IPS-18a (cell line): ENCODE results near the gene GCM1.

Experiments used
- H3K27ac ChIP-seq: one replicate; pipeline ENCODE4 v1.5.1; 2013; ENCODE audit warnings: low read length
- H3K27me3 ChIP-seq: one replicate; pipeline ENCODE4 v1.6.1; 2013; ENCODE audit warnings: mild to moderate bottlenecking, low read length; ENCODE audit not compliant: control insufficient read depth, insufficient read depth
- H3K36me3 ChIP-seq: one replicate; pipeline ENCODE4 v1.6.1; 2013; ENCODE audit warnings: low read depth, low read length; ENCODE audit not compliant: control insufficient read depth
- H3K4me1 ChIP-seq: one replicate; pipeline ENCODE4 v1.6.1; 2013; ENCODE audit warnings: low read depth, low read length; ENCODE audit not compliant: control insufficient read depth
- H3K4me3 ChIP-seq: one replicate; pipeline ENCODE4 v1.5.1; 2013; ENCODE audit warnings: low read length
- H3K9ac ChIP-seq: one replicate; pipeline ENCODE4 v1.6.1; 2013; ENCODE audit warnings: mild to moderate bottlenecking, low read length, moderate library complexity
- H3K9me3 ChIP-seq: one replicate; pipeline ENCODE4 v1.6.1; 2013; ENCODE audit warnings: low read depth, low read length; ENCODE audit not compliant: control insufficient read depth

GCM1 gene

DNA sequence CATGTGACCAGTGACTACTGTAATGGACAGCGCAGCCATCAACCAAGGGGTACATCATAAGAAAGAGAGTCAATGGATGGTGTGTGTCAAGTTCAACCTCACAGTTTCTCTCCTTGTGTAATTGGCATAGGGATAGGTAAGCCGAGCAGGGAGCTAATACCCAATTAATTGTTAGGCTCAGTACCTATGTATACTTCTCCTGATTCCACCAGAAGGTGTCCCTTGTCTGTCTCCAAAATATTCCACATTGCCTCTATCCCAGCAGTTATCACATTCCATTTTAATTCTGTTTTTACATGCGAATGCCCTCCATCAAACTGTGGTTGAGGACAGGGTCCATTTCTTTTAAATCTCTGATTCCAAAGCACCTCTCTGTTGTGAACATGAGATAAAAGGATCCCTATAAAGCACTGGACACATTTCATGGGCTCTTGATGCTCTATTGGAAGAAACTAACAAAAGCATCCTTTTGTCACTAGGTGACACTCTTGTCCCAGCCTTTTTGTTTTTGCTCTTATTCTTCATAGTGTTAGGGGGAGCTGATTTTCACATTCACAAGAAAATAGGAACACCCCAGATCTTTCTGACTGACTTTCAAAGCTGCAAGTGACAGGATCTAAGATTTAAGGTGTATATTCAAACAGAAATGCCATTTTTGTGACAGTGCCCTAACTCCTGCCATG, 44.5 kb downstream of the GCM1 start:
- no peaks in the 10 kb centered on the region for H3K27me3 ChIP-seq
- H3K4me3 ChIP-seq: no peak overlapping the region
- no peaks in the 10 kb centered on the region for H3K9me3 ChIP-seq
- no peak overlapping the region for H3K9ac ChIP-seq
- no peak overlapping the region for H3K27ac ChIP-seq
- no peaks in the 10 kb centered on the region for H3K4me1 ChIP-seq
- H3K36me3 ChIP-seq: peaks cover 6% of the 10 kb centered on the region

DNA sequence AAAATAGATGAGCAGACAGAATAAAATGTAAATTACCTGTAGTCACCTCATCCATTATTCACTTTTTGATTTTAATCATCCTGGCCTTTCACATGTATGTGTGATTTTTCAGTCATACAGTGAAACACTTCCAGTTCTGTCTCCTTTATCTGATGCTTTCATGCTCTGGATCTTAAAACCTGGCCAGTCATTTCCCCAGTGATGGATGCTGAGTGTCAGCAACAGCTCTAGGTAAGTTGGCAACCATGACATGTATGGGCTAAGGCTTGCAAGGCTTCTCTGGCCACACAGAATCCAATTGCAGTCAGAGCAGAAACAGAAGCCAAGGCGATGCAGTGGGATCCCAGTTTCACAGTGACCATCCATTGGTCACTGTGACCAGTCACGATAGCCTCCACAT, 47.6 kb downstream of the GCM1 start:
- no peak overlapping the region for H3K4me3 ChIP-seq
- H3K9me3 ChIP-seq: no peaks in the 10 kb centered on the region

DNA sequence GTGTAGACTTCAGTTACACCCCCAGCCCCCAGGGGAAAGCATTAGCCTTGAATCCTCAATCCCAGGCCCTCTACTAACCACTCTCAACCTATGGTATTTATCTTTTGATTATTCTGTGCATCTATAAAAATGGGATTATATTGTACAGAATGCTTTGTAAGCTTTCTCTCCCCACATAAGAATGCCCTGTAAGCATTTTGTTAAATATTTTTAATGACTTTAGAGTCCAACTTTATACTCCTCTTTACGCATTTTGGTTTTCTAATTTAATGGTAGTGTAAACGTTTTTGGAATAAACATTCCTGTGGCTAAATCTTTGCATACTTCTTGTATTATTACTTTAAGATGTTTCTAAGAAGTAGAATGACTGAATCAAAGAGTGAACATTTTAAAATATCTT, 48.1 kb downstream of the GCM1 start:
- Histone ChIP-seq H3K27ac (no peak overlapping the region), H3K9ac (no peak overlapping the region), H3K27me3 (no peaks in the 10 kb centered on the region), H3K4me3 (no peak overlapping the region), H3K4me1 (no peaks in the 10 kb centered on the region), H3K36me3 (peaks cover 38% of the 10 kb centered on the region), H3K9me3 (no peaks in the 10 kb centered on the region)

More for the DNA sequence above, 47.6 kb downstream of the GCM1 start:
- Histone ChIP-seq H3K27ac (no peak overlapping the region), H3K4me1 (no peaks in the 10 kb centered on the region), H3K27me3 (no peaks in the 10 kb centered on the region), H3K9ac (no peak overlapping the region), H3K36me3 (peaks cover 33% of the 10 kb centered on the region)

DNA sequence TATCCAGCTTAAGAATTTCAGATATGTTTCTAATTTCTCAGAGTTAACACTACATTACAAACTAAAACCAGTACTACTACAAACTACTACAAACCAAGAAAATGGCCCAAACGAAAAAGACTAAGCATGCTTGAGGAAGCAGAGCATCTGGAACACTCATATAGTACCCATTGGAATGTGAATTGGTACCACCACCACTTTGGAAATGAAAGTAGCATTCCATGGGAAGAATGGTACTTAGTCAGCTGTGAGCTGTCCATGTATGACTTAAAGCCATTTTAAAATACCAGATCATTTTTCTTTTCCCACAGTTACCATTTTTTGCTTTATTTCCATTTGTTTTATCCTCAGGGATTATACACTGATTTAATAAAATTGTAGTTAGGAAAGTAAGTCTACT, 52.9 kb downstream of the GCM1 start:
- no peaks in the 10 kb centered on the region for H3K9me3 ChIP-seq
- no peaks in the 10 kb centered on the region for H3K4me1 ChIP-seq
- no peak overlapping the region for H3K9ac ChIP-seq
- no peaks in the 10 kb centered on the region for H3K27me3 ChIP-seq
- H3K4me3 ChIP-seq: no peak overlapping the region
- H3K36me3 ChIP-seq: peaks cover 67% of the 10 kb centered on the region
- H3K27ac ChIP-seq: no peak overlapping the region

DNA sequence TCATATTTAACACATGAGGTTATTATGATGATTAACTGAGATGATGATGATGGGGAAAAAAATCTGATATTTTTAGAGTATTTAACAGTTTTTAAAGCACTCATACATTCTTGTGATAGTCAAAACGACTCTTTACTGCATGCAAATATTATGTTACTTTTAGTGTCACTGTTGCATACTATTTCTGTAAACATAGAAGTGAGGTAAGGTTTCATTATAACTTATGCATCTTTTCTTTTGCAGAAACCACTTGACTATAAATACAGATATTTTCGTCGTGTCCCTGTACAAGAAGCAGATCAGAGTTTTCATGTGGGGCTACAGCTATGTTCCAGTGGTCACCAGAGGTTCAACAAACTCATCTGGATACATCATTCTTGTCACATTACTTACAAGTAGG, 53.4 kb downstream of the GCM1 start:
- Histone ChIP-seq H3K27ac (no peak overlapping the region), H3K36me3 (peaks cover 69% of the 10 kb centered on the region), H3K27me3 (no peaks in the 10 kb centered on the region), H3K4me1 (no peaks in the 10 kb centered on the region), H3K9me3 (no peaks in the 10 kb centered on the region), H3K4me3 (no peak overlapping the region), H3K9ac (no peak overlapping the region)

DNA sequence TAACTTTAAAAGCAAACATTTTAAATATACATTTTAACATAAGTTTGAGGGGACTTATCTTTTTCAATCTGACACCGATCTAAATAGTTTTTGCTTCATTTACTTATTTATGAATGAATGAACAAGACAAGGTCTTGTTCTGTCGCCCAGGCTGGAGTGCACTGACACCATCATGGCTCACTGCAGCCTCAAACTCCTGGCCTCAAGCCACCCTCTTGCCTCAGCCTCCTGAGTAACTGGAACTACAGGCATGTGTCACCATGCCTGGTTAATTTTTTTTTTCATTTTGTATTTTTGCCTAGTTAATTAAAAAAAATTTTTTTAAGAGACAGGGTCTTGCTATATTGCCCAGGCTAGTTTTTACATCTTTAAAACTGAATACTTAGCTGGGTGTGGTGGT, 58.1 kb downstream of the GCM1 start:
- Histone ChIP-seq H3K27me3 (no peaks in the 10 kb centered on the region), H3K27ac (no peak overlapping the region), H3K9ac (no peak overlapping the region), H3K9me3 (no peaks in the 10 kb centered on the region), H3K36me3 (peaks cover 55% of the 10 kb centered on the region), H3K4me1 (no peaks in the 10 kb centered on the region), H3K4me3 (no peak overlapping the region)

DNA sequence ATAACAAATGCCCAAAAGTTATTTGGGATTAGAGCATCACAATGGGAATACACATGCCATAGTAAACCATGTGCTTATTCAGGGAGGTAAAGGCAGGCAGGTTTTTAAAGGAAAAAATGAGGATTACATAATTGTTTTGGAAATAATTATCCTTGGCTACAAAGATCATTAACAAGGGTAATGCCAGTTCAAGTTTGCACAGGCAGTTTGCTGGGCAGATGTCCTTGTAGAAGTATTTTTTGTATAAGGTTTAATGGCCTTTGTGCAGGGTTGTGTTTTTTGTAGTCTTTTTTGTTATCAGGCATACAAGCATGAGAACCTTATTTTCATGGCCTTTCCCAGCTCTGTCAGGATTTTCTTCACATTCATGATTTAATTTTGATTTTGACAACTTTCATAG, 58.7 kb downstream of the GCM1 start:
- Histone ChIP-seq H3K4me3 (no peak overlapping the region), H3K9ac (no peak overlapping the region), H3K36me3 (peaks cover 49% of the 10 kb centered on the region), H3K4me1 (no peaks in the 10 kb centered on the region), H3K27me3 (no peaks in the 10 kb centered on the region), H3K27ac (no peak overlapping the region), H3K9me3 (no peaks in the 10 kb centered on the region)

DNA sequence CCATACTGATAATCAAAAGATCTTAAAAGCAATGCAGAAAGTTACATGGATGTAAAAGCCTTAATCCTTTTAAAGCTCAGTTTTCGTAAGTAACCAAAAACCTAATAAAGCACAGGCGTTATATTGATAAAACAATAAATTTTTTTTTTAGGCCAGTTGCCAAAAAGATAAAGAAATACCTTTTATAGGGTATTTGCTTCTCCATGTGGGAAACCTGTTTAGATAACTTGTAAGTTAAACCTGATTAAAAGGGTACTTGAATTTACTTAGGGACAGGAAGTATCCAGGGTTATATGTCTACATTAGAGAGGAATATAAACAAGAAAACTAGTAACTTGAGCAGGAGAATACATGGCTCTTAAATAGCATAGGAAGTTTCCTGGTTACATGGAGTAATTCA, 62.3 kb downstream of the GCM1 start:
- no peaks in the 10 kb centered on the region for H3K9me3 ChIP-seq
- H3K4me1 ChIP-seq: no peaks in the 10 kb centered on the region
- H3K4me3 ChIP-seq: no peak overlapping the region
- no peaks in the 10 kb centered on the region for H3K27me3 ChIP-seq
- H3K27ac ChIP-seq: no peak overlapping the region
- H3K36me3 ChIP-seq: peaks cover 45% of the 10 kb centered on the region
- H3K9ac ChIP-seq: no peak overlapping the region

DNA sequence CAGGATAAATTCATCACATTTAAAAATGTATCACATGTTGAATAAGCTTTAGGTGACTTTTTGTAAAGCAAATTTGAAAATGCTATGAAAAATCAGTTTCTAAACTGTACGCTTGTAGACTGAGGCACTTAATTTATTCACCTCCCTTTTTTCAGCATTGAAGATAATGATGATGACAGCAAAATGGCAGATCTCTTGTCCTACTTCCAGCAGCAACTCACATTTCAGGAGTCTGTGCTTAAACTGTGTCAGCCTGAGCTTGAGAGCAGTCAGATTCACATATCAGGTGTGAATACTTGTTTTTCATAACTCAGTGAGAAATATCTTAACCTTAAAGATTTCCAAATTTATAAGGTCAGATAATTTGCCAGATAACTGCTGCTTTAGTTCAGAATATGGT, 67.8 kb downstream of the GCM1 start:
- Histone ChIP-seq H3K27ac (no peak overlapping the region), H3K9me3 (no peaks in the 10 kb centered on the region), H3K4me3 (no peak overlapping the region), H3K36me3 (peaks cover 41% of the 10 kb centered on the region), H3K9ac (no peak overlapping the region), H3K27me3 (no peaks in the 10 kb centered on the region), H3K4me1 (no peaks in the 10 kb centered on the region)
